Endothelial cell of umbilical vein (primary cell): ENCODE measurements around the gene ZNF791. TPM values are rescaled to one million over a fixed set of nuclear protein-coding genes. Genes with fewer than 3 reads are reported as not detected.

ENCODE experiments used
- BruUV-seq: library from RNA; stranded (reverse); fragments of 400-500 nt; replicated peaks from 2 replicates; lab custom pipeline; 2021; lab: Mats Ljungman, UMichigan
- CTCF ChIA-PET: fragments of 300-600, 350-600 bp; sonication (Branson Sonifier 250); formaldehyde crosslinking; loops from one replicate; lab custom pipeline; 2021; ENCODE audit warnings: antibody characterized with exemption, inconsistent platforms; lab: Charles Lee
- POLR2A ChIA-PET: fragments of 300-600, 350-600 bp; sonication (Branson Sonifier 250); formaldehyde crosslinking; loops from one replicate; lab custom pipeline; 2021; ENCODE audit warnings: antibody characterized with exemption, inconsistent platforms; lab: Charles Lee
- DNase-seq: peaks from one replicate; pipeline ENCODE4 v3.0.0-alpha.2; 2011; ENCODE audit warnings: low read depth, low spot score
- FAIRE-seq: peaks from 2 replicates; lab custom pipeline; 2011; peaks lifted over from hg19 to GRCh38; lab: Jason Lieb, UNC
- H2AFZ ChIP-seq: 2 replicates; pipeline ENCODE4 v1.6.0; 2012; ENCODE audit warnings: low read depth, low read length, control low read depth, inconsistent platforms
- H3K27ac ChIP-seq: 2 replicates; pipeline ENCODE4 v1.5.1; 2011; ENCODE audit warnings: low read depth, mild to moderate bottlenecking, control low read depth, low read length, moderate library complexity; ENCODE audit not compliant: insufficient read depth
- H3K27me3 ChIP-seq, 2 experiments: 2 replicates each; pipeline versions ENCODE4 v1.6.0 to v1.6.1; 2011; ENCODE audit warnings: low read length in 2 of 2, mixed read lengths in 1 of 2; ENCODE audit not compliant: control insufficient read depth in 2 of 2, insufficient read depth in 2 of 2
- H3K36me3 ChIP-seq, 2 experiments: 2 replicates in 1 of 2; 3 replicates in 1 of 2; pipeline ENCODE4 v1.5.1; 2011; ENCODE audit warnings: low read length in 2 of 2, mild to moderate bottlenecking in 1 of 2, moderate library complexity in 1 of 2; ENCODE audit not compliant: control insufficient read depth in 2 of 2, insufficient read depth in 2 of 2; ENCODE audit errors: extremely low read depth in 1 of 2
- H3K4me1 ChIP-seq: 3 replicates; pipeline ENCODE4 v1.5.1; 2011; ENCODE audit warnings: mild to moderate bottlenecking, low read length; ENCODE audit not compliant: control insufficient read depth, insufficient read depth; ENCODE audit errors: extremely low read depth
- H3K4me2 ChIP-seq: 2 replicates; pipeline ENCODE4 v1.6.1; 2011; ENCODE audit warnings: low read length, control low read depth, mixed read lengths; ENCODE audit not compliant: insufficient read depth
- H3K4me3 ChIP-seq, 3 experiments: fragments of 200-600 bp in 1 of 3; sonication (generic), shearing (Covaris generic) in 1 of 3; replicated peaks in 1 of 3; 2 replicates each; pipeline ENCODE4 v1.5.1; 2011 to 2016; ENCODE audit warnings: control low read depth in 3 of 3, low read length in 3 of 3, mild to moderate bottlenecking in 2 of 3, inconsistent platforms in 1 of 3, low read depth in 1 of 3, moderate library complexity in 1 of 3; ENCODE audit not compliant: insufficient read depth in 1 of 3
- H3K79me2 ChIP-seq: 2 replicates; pipeline ENCODE4 v1.6.0; 2012; ENCODE audit warnings: low read length, inconsistent platforms; ENCODE audit not compliant: control insufficient read depth, insufficient read depth
- H3K9ac ChIP-seq: replicated peaks from 2 replicates; pipeline ENCODE3; 2011; ENCODE audit warnings: low read length, control low read depth; ENCODE audit not compliant: insufficient read depth; ENCODE audit errors: extremely low read depth
- H3K9me1 ChIP-seq: replicated peaks from 3 replicates; pipeline ENCODE4 v1.6.0; 2011; ENCODE audit warnings: mild to moderate bottlenecking, low read length; ENCODE audit not compliant: control insufficient read depth, insufficient read depth; ENCODE audit errors: extremely low read depth
- H3K9me3 ChIP-seq: replicated peaks from 2 replicates; pipeline ENCODE4 v1.5.1; 2012; ENCODE audit warnings: low read length, inconsistent platforms; ENCODE audit not compliant: control insufficient read depth, insufficient read depth
- H4K20me1 ChIP-seq: replicated peaks from 2 replicates; pipeline ENCODE3; 2011; ENCODE audit warnings: mild to moderate bottlenecking, low read length; ENCODE audit not compliant: control insufficient read depth, insufficient read depth; ENCODE audit errors: extremely low read depth
- EZH2 ChIP-seq: IDR thresholded peaks from 2 replicates; pipeline ENCODE4 v1.6.1; 2012; ENCODE audit warnings: borderline replicate concordance, low read depth, mild to moderate bottlenecking, moderate library complexity, low read length, inconsistent platforms; ENCODE audit not compliant: severe bottlenecking
- FOS ChIP-seq: IDR thresholded peaks from 2 replicates; pipeline ENCODE4 v1.6.1; 2011; ENCODE audit warnings: mild to moderate bottlenecking, low read length, moderate library complexity, borderline replicate concordance; ENCODE audit not compliant: insufficient read depth
- GATA2 ChIP-seq: IDR thresholded peaks from 2 replicates; pipeline ENCODE4 v1.7.0; 2011; ENCODE audit warnings: low read depth, mild to moderate bottlenecking, moderate library complexity, mixed read lengths, low read length; ENCODE audit not compliant: insufficient read length, insufficient read depth
- JUN ChIP-seq: IDR thresholded peaks from 2 replicates; pipeline ENCODE4 v1.6.1; 2011; ENCODE audit warnings: borderline replicate concordance, low read depth; ENCODE audit not compliant: insufficient read length, insufficient read depth
- MYC ChIP-seq: IDR thresholded peaks from one replicate; pipeline ENCODE4 v1.6.1; 2011; ENCODE audit warnings: mild to moderate bottlenecking, low read depth, low read length
- POLR2A ChIP-seq: IDR thresholded peaks from 2 replicates; pipeline ENCODE4 v1.6.1; 2012; ENCODE audit warnings: low read depth, mild to moderate bottlenecking, control low read depth, low read length
- POLR2AphosphoS5 ChIP-seq: IDR thresholded peaks from 2 replicates; pipeline ENCODE4 v1.6.1; 2012; ENCODE audit warnings: low read depth, mild to moderate bottlenecking, control low read depth, low read length, moderate library complexity; ENCODE audit not compliant: insufficient read depth
- dilution Hi-C: fragments of 300-500 bp; cut with MboI; formaldehyde crosslinking; loops from one replicate; pipeline ENCODE4 v1.15.0; 2019; ENCODE audit warnings: low sequenced_read_pairs; ENCODE audit not compliant: extremely low pct_ligation_motif_present
- intact Hi-C: fragments of 100-400 bp; cut with micrococcal nuclease; formaldehyde crosslinking; loops from one replicate; pipeline ENCODE4 v1.10.0; 2022
- polyA plus RNA-seq, 4 experiments: library from polyadenylated mRNA; depleted of rRNA in 3 of 4; stranded (reverse) in 3 of 4; unstranded in 1 of 4; fragments of >200 nt; gene quantifications; 2 replicates each; pipeline versions ENCODE4 v1.2.1 to v1.2.3, GENCODE V29; 2011 to 2012; ENCODE audit warnings: missing spikeins in 1 of 4
- total RNA-seq: library from RNA; stranded (reverse); gene quantifications from 2 replicates; pipeline ENCODE4 v1.2.3, GENCODE V29; 2021
- TF ChIP-seq, protein P1 (sequence below): IDR thresholded peaks from 2 replicates; pipeline ENCODE4 v1.6.1; 2011; ENCODE audit not compliant: insufficient read depth, insufficient read length
- TF ChIP-seq, protein P2 (sequence below), 2 donors: IDR thresholded peaks; 1 replicate in 1 of 2; 2 replicates in 1 of 2; pipeline ENCODE4 v1.5.1; 2011; ENCODE audit warnings: low read length in 2 of 2, mild to moderate bottlenecking in 2 of 2, moderate library complexity in 2 of 2, control low read depth in 1 of 2, inconsistent platforms in 1 of 2, low read depth in 1 of 2; ENCODE audit not compliant: insufficient read depth in 1 of 2; ENCODE audit errors: extremely low read depth in 1 of 2

The ZNF791 gene
- total and polyA plus RNA-seq, 2 donors (not counting 3 experiments of a cell fraction or from before 2014, with no cell fraction given): 8.3 to 21.8 TPM

DNA sequence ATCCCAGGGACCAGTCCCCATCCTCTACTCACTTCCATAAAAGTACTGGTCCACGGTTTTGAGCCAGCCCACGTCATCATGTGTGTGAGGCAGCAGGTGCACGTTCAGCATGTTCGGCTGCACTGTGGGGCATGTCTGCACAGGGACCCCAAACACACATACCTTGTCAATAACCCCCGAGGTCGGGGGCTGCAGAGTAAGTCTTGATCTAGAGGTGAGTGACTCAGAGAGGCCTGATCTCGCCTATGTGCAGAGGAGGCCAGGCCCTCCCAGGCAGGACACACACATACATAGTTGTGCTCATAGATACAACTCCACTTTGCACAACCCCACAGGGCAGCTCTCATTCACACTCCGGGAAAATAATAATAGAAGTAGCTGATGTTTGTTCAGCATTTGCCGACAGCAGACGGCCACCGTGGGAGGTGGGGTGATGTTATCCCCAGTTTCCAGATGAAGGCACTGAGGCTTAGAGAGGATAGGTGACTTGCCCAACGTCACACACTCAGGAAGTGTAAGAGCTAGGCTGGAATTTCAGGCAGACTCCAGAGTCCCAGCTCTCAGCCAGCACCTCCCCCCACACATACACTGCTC is 55.0 kb downstream of the ZNF791 start:
- BruUV-seq: no TSS peak

More for the DNA sequence above, 55.0 kb downstream of the ZNF791 start:
- Histone ChIP-seq H3K4me1 (peaks cover 20% of the 10 kb centered on the region), H4K20me1 (no peaks in the 10 kb centered on the region), H3K9me3 (no peaks in the 10 kb centered on the region), H3K9ac (peak overlapping the region; percentile 77), H2AFZ (peak overlapping the region; percentile 90), H3K27ac (no peak overlapping the region), H3K4me2 (peak overlapping the region; percentile 70), H3K36me3 (peaks cover 0 to 3% of the 10 kb centered on the region in 2 experiments), H3K4me3 (peak overlapping the region; percentile 60 to 73 (median 67)), H3K27me3 (no peaks in the 10 kb centered on the region), H3K79me2 (peaks cover 16% of the 10 kb centered on the region), H3K9me1 (no peaks in the 10 kb centered on the region)
- dilution Hi-C loops (no loop called here), intact Hi-C loops (loop anchor here (2.0 to 5.0 kb wide), 3 partner anchors 25 to 743 kb away; partner anchors contain the start of gene ZNF136)
- no peak for FAIRE-seq
- no peak for TF ChIP-seq POLR2AphosphoS5
- no peak for TF ChIP-seq FOS
- TF ChIP-seq, protein P1, sequence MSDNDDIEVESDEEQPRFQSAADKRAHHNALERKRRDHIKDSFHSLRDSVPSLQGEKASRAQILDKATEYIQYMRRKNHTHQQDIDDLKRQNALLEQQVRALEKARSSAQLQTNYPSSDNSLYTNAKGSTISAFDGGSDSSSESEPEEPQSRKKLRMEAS: no peak
- TF ChIP-seq, protein P2, sequence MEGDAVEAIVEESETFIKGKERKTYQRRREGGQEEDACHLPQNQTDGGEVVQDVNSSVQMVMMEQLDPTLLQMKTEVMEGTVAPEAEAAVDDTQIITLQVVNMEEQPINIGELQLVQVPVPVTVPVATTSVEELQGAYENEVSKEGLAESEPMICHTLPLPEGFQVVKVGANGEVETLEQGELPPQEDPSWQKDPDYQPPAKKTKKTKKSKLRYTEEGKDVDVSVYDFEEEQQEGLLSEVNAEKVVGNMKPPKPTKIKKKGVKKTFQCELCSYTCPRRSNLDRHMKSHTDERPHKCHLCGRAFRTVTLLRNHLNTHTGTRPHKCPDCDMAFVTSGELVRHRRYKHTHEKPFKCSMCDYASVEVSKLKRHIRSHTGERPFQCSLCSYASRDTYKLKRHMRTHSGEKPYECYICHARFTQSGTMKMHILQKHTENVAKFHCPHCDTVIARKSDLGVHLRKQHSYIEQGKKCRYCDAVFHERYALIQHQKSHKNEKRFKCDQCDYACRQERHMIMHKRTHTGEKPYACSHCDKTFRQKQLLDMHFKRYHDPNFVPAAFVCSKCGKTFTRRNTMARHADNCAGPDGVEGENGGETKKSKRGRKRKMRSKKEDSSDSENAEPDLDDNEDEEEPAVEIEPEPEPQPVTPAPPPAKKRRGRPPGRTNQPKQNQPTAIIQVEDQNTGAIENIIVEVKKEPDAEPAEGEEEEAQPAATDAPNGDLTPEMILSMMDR (IDR thresholded peaks at IDR 0.05; ENCODE audit: extremely low read depth in 1 of 2, insufficient read depth in 1 of 2, low read depth in 1 of 2, low read length in 2 of 2): no peak
- TF ChIP-seq JUN: no peak
- TF ChIP-seq POLR2A: no peak
- no peak for TF ChIP-seq GATA2
- no peak for TF ChIP-seq MYC
- TF ChIP-seq EZH2: no peak
- ChIA-PET POLR2A (interaction anchor here (1.2 kb wide), 1 partner anchor 15 kb away, joined by 4 read pairs; no protein-coding TSS in a partner anchor), CTCF (interaction anchor here (0.6 to 2.1 kb wide), 8 partner anchors 11 to 742 kb away, joined by 3 to 7 read pairs (median 4); no protein-coding TSS in a partner anchor)
- no peak for DNase-seq
